Kidney (tissue), 14 donors: ENCODE data around the gene PNMA8B. TPM values are rescaled to one million over a fixed set of nuclear protein-coding genes. Genes with fewer than 3 reads are reported as not detected.

Source experiments
- DNase-seq, 5 donors: peaks; one replicate each; pipeline ENCODE4 v3.0.0-alpha.2; 2013 to 2020
- FAIRE-seq: peaks from 2 replicates; lab custom pipeline; 2012; peaks lifted over from hg19 to GRCh38; lab: Jason Lieb, UNC
- H3K27ac ChIP-seq, 2 donors: one replicate each; pipeline ENCODE4 v1.7.0; 2013; ENCODE audit warnings: low read depth in 2 of 2, low read length in 2 of 2, inconsistent platforms in 1 of 2
- H3K27me3 ChIP-seq: one replicate; pipeline ENCODE4 v1.7.1; 2013; ENCODE audit warnings: low read length, inconsistent platforms; ENCODE audit not compliant: control insufficient read depth, insufficient read depth
- H3K36me3 ChIP-seq, 3 donors: one replicate each; pipeline versions ENCODE4 v1.7.0 to v1.7.1; 2013; ENCODE audit warnings: low read length in 3 of 3, control low read depth in 1 of 3, inconsistent platforms in 1 of 3; ENCODE audit not compliant: insufficient read depth in 3 of 3, control insufficient read depth in 2 of 3
- H3K4me1 ChIP-seq, 3 donors: one replicate each; pipeline versions ENCODE4 v1.7.0 to v1.7.1; 2013; ENCODE audit warnings: low read length in 3 of 3, inconsistent platforms in 1 of 3, low read depth in 1 of 3; ENCODE audit not compliant: control insufficient read depth in 2 of 3, insufficient read depth in 2 of 3
- H3K4me3 ChIP-seq, 3 donors: one replicate each; pipeline versions ENCODE4 v1.7.0 to v1.8.1; 2013; ENCODE audit warnings: low read length in 3 of 3, control low read depth in 1 of 3, inconsistent platforms in 1 of 3
- H3K9ac ChIP-seq, 3 donors: one replicate each; pipeline versions ENCODE4 v1.7.0 to v1.7.1; 2013; ENCODE audit warnings: low read length in 3 of 3, control low read depth in 1 of 3, inconsistent platforms in 1 of 3
- H3K9me3 ChIP-seq, 3 donors: one replicate each; pipeline versions ENCODE4 v1.7.0 to v1.7.1; 2013; ENCODE audit warnings: low read length in 3 of 3, control low read depth in 1 of 3, inconsistent platforms in 1 of 3; ENCODE audit not compliant: control insufficient read depth in 2 of 3, insufficient read depth in 1 of 3
- intact Hi-C: fragments of 100-400 bp; cut with DNase I; formaldehyde crosslinking; loops from one replicate; pipeline ENCODE4 v1.11.1; 2022
- polyA plus RNA-seq: library from polyadenylated mRNA; stranded (reverse); fragments of 350-450 nt; fragmentation: Illumina TruSeq; extraction: RNeasy Lipid Tissue Mini Kit (QIAGEN cat#74804); gene quantifications from one replicate; pipeline ENCODE4 v1.2.3, GENCODE V29; 2014; ENCODE audit warnings: low read depth, low replicate concordance; ENCODE audit not compliant: insufficient read depth
- total RNA-seq: library from RNA; stranded (reverse); fragmentation: NEBNext Ultra II Directional; extraction: Animal tissue kit (Norgen Biotek cat#: 25700); gene quantifications from one replicate; pipeline ENCODE4 v1.2.1, GENCODE V29; 2021
- TF ChIP-seq, protein P1 (sequence below): IDR thresholded peaks from 3 replicates; pipeline ENCODE4 v1.5.1; 2012; ENCODE audit warnings: mild to moderate bottlenecking, moderate library complexity, borderline replicate concordance; ENCODE audit not compliant: insufficient read depth; ENCODE audit errors: extremely low read depth
- donor health status: control.
- donor health status: control.
- donor health status: control.
- donor health status: control.
- donor health status: control.
- donor health status: DM: yes; HTN: yes; CAD: no.
- donor health status: Normal renal cell carcinoma (clear cell type).

PNMA8B gene
- total and polyA plus RNA-seq, 2 donors from 2014 or later: 0.67 to 1.3 TPM

DNA sequence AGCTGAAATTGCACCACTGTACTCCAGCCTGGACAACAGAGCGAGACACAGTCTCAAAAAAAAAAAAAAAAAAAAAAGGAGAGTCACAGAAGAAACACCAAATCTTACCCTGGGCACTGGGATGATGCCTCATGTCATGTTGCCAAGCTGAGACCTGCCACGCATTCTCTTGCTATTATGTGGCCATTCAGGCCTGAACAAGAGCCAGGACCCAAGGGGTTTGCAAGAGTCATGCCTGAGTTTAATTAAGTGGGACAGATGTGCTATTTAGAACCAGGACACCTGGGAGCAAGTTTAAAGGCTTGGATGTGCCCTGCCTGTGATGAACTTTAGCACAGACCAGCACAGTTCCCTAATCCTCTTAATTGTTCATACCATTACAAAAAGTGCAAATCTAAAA is 34.1 kb downstream of the PNMA8B start:
- no peaks in the 10 kb centered on the region for H3K27me3 ChIP-seq
- intact Hi-C loops: no loop called here

GRCh38 chr19:46460981-46461380 is 34.7 kb downstream of the PNMA8B start:
- DNase-seq: no peak
- H3K4me1 ChIP-seq: no peaks in the 10 kb centered on the region
- no peaks in the 10 kb centered on the region for H3K27me3 ChIP-seq
- H3K9me3 ChIP-seq: no peaks in the 10 kb centered on the region
- TF ChIP-seq, protein P1, sequence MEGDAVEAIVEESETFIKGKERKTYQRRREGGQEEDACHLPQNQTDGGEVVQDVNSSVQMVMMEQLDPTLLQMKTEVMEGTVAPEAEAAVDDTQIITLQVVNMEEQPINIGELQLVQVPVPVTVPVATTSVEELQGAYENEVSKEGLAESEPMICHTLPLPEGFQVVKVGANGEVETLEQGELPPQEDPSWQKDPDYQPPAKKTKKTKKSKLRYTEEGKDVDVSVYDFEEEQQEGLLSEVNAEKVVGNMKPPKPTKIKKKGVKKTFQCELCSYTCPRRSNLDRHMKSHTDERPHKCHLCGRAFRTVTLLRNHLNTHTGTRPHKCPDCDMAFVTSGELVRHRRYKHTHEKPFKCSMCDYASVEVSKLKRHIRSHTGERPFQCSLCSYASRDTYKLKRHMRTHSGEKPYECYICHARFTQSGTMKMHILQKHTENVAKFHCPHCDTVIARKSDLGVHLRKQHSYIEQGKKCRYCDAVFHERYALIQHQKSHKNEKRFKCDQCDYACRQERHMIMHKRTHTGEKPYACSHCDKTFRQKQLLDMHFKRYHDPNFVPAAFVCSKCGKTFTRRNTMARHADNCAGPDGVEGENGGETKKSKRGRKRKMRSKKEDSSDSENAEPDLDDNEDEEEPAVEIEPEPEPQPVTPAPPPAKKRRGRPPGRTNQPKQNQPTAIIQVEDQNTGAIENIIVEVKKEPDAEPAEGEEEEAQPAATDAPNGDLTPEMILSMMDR: no peak
- FAIRE-seq: no peak
- no peaks in the 10 kb centered on the region for H3K36me3 ChIP-seq
- intact Hi-C loops: no loop called here
- no peak overlapping the region for H3K9ac ChIP-seq
- no peak overlapping the region for H3K27ac ChIP-seq
- H3K4me3 ChIP-seq: no peak overlapping the region

More for the DNA sequence above, 34.1 kb downstream of the PNMA8B start:
- no peaks in the 10 kb centered on the region for H3K36me3 ChIP-seq
- no peak for FAIRE-seq
- DNase-seq: no peak
- no peak overlapping the region for H3K4me3 ChIP-seq
- TF ChIP-seq, protein P1: no peak
- no peaks in the 10 kb centered on the region for H3K9me3 ChIP-seq
- H3K4me1 ChIP-seq: no peaks in the 10 kb centered on the region
- H3K9ac ChIP-seq: no peak overlapping the region
- no peak overlapping the region for H3K27ac ChIP-seq

DNA sequence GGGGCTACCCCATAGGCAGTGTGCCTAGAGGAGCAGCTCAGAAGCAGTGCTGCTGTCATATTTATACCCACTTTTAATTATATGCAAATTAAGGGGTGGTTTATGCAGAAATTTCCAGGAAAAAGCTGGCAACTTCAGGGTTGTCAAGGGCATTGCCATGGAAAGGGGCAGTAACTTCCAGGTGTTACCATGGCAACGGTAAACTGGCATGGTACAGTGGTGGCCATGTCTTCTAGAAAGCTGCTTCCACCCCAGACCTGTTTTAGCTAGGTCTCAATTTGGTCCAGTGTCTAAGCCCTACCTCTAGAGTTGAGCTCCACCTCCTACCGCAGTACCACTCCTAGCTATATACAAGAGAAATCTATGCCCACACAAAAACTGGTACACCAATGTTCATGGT is 35.6 kb downstream of the PNMA8B start:
- intact Hi-C loops: no loop called here
- no peaks in the 10 kb centered on the region for H3K27me3 ChIP-seq
- DNase-seq: no peak
- H3K4me1 ChIP-seq: no peaks in the 10 kb centered on the region
- no peak overlapping the region for H3K27ac ChIP-seq
- H3K36me3 ChIP-seq: no peaks in the 10 kb centered on the region
- H3K9ac ChIP-seq: no peak overlapping the region
- no peaks in the 10 kb centered on the region for H3K9me3 ChIP-seq
- TF ChIP-seq, protein P1: no peak
- H3K4me3 ChIP-seq: no peak overlapping the region
- FAIRE-seq: no peak

DNA sequence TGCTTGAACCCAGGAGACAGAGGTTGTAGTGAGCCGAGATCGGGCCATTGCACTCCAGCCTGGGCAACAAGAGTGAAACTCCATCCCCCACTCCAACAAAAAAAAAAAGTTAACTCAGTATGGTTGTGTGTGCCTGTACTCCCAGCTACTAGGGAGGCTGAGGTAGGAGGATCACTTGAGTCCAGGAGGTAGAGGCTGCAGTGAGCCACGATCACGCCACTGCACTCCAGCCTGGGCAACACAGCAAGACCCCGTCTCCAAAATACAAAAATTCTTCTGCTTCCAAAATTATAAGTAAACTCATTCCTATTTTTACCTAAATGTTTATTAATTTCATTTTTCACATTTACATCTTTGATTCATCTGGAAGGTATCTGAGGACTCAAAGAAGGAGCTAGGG is 38.7 kb downstream of the PNMA8B start:
- FAIRE-seq: no peak
- TF ChIP-seq, protein P1: no peak
- Histone ChIP-seq H3K27ac (no peak overlapping the region), H3K27me3 (no peaks in the 10 kb centered on the region), H3K4me3 (no peak overlapping the region), H3K36me3 (no peaks in the 10 kb centered on the region), H3K9ac (no peak overlapping the region), H3K4me1 (no peaks in the 10 kb centered on the region), H3K9me3 (no peaks in the 10 kb centered on the region)
- intact Hi-C loops: no loop called here
- DNase-seq: no peak
